Osteoblast (primary cell): Measurements from ENCODE around the gene ZNF419. TPM values are rescaled to one million over a fixed set of nuclear protein-coding genes. Genes with fewer than 3 reads are reported as not detected.
A peak's percentile ranks its signal among the peaks of the same experiment; 100 is the strongest.

ENCODE experiments used
- DNase-seq: peaks from one replicate; pipeline ENCODE4 v3.0.0; 2011; ENCODE audit warnings: low spot score, mixed read lengths; ENCODE audit not compliant: insufficient read length; ENCODE audit errors: missing footprints
- H2AFZ ChIP-seq: 2 replicates; pipeline ENCODE4 v1.6.0; 2011; ENCODE audit warnings: mild to moderate bottlenecking, low read length
- H3K27ac ChIP-seq: 2 replicates; pipeline ENCODE4 v1.5.1; 2011; ENCODE audit warnings: mild to moderate bottlenecking, low read depth, low read length, moderate library complexity
- H3K27me3 ChIP-seq: 2 replicates; pipeline ENCODE4 v1.6.0; 2012; ENCODE audit warnings: mild to moderate bottlenecking, control low read depth, inconsistent platforms, low read length, moderate library complexity; ENCODE audit not compliant: insufficient read depth
- H3K36me3 ChIP-seq: 2 replicates; pipeline ENCODE4 v1.5.1; 2011; ENCODE audit warnings: mild to moderate bottlenecking, low read length, control low read depth, moderate library complexity; ENCODE audit not compliant: insufficient read depth
- H3K4me1 ChIP-seq: 2 replicates; pipeline ENCODE4 v1.5.1; 2011; ENCODE audit warnings: mild to moderate bottlenecking, low read length, control low read depth, moderate library complexity; ENCODE audit not compliant: insufficient read depth
- H3K4me2 ChIP-seq: 2 replicates; pipeline ENCODE4 v1.6.0; 2011; ENCODE audit warnings: mild to moderate bottlenecking, low read length; ENCODE audit not compliant: insufficient read depth
- H3K4me3 ChIP-seq: fragments of 200-600 bp; sonication (generic); 3 replicates; pipeline ENCODE4 v1.5.1; 2012; ENCODE audit warnings: mild to moderate bottlenecking, low read length, inconsistent platforms; ENCODE audit not compliant: insufficient read depth
- H3K79me2 ChIP-seq: 2 replicates; pipeline ENCODE4 v1.6.0; 2012; ENCODE audit warnings: mild to moderate bottlenecking, low read length, control low read depth, inconsistent platforms; ENCODE audit not compliant: insufficient read depth
- H3K9me3 ChIP-seq: 2 replicates; pipeline ENCODE4 v1.5.1; 2011; ENCODE audit warnings: low read depth, low read length, control low read depth
- H4K20me1 ChIP-seq: 2 replicates; pipeline ENCODE4 v1.6.0; 2012; ENCODE audit warnings: mild to moderate bottlenecking, low read length, control low read depth; ENCODE audit not compliant: insufficient read depth
- CTCF ChIP-seq: IDR thresholded peaks from 2 replicates; pipeline ENCODE4 v1.5.1; 2011; ENCODE audit warnings: mild to moderate bottlenecking, low read depth, low read length, moderate library complexity; ENCODE audit errors: extremely low read depth
- total RNA-seq: library from RNA; depleted of rRNA; stranded (reverse); fragments of >200 nt; gene quantifications from 2 replicates; pipeline ENCODE4 v1.2.3, GENCODE V29; 2012

ZNF419 gene
- total RNA-seq, 1 donor: 19.9 TPM

- no peaks in the 10 kb centered on the region for H3K27me3 ChIP-seq
- no peaks in the 10 kb centered on the region for H3K4me1 ChIP-seq
- H3K79me2 ChIP-seq: peaks cover 42% of the 10 kb centered on the region
- no peak overlapping the region for H2AFZ ChIP-seq
- no peak overlapping the region for H3K4me3 ChIP-seq
- H3K36me3 ChIP-seq: peaks cover 15% of the 10 kb centered on the region
- no peak for DNase-seq
- H3K27ac ChIP-seq: no peak overlapping the region
- peaks cover 20% of the 10 kb centered on the region for H3K9me3 ChIP-seq
- no peak for TF ChIP-seq CTCF
- H3K4me2 ChIP-seq: no peak overlapping the region
- H4K20me1 ChIP-seq: no peaks in the 10 kb centered on the region
Observed at GRCh38 chr19:57443121-57443696, 44.3 kb upstream of the ZNF419 start.

GRCh38 chr19:57452307-57452706 lies 35.2 kb upstream of the ZNF419 start:
- Histone ChIP-seq H3K27me3 (no peaks in the 10 kb centered on the region), H3K9me3 (no peaks in the 10 kb centered on the region), H2AFZ (no peak overlapping the region), H3K4me2 (no peak overlapping the region), H3K4me3 (no peak overlapping the region), H4K20me1 (no peaks in the 10 kb centered on the region), H3K79me2 (no peaks in the 10 kb centered on the region), H3K36me3 (no peaks in the 10 kb centered on the region), H3K27ac (no peak overlapping the region), H3K4me1 (no peaks in the 10 kb centered on the region)
- peak; percentile 19 for DNase-seq
- no peak for TF ChIP-seq CTCF

GRCh38 chr19:57465680-57466381 lies 21.7 kb upstream of the ZNF419 start:
- no peak overlapping the region for H3K27ac ChIP-seq
- no peak for DNase-seq
- H3K4me1 ChIP-seq: no peaks in the 10 kb centered on the region
- no peaks in the 10 kb centered on the region for H3K27me3 ChIP-seq
- H3K36me3 ChIP-seq: no peaks in the 10 kb centered on the region
- H3K79me2 ChIP-seq: peaks cover 2% of the 10 kb centered on the region
- no peak overlapping the region for H3K4me3 ChIP-seq
- peak; percentile 25 for TF ChIP-seq CTCF
- H2AFZ ChIP-seq: no peak overlapping the region
- no peaks in the 10 kb centered on the region for H4K20me1 ChIP-seq
- H3K9me3 ChIP-seq: peaks cover 21% of the 10 kb centered on the region
- no peak overlapping the region for H3K4me2 ChIP-seq

- Histone ChIP-seq H3K27me3 (no peaks in the 10 kb centered on the region), H4K20me1 (no peaks in the 10 kb centered on the region), H3K36me3 (no peaks in the 10 kb centered on the region), H3K4me3 (no peak overlapping the region), H2AFZ (no peak overlapping the region), H3K9me3 (peaks cover 26% of the 10 kb centered on the region), H3K4me1 (no peaks in the 10 kb centered on the region), H3K27ac (no peak overlapping the region), H3K4me2 (no peak overlapping the region), H3K79me2 (peaks cover 3% of the 10 kb centered on the region)
- no peak for DNase-seq
- TF ChIP-seq CTCF: no peak
Observed at GRCh38 chr19:57466489-57466888, 21.1 kb upstream of the ZNF419 start.
